GM12891 (cell line): ENCODE results near the gene SPATA16.

Experiments
- PAX5 ChIP-seq: IDR thresholded peaks from 2 replicates; pipeline ENCODE4 v1.6.1; 2011; ENCODE audit warnings: low read length, moderate library complexity, mild to moderate bottlenecking; ENCODE audit not compliant: insufficient read depth, severe bottlenecking
- POLR2A ChIP-seq: IDR thresholded peaks from 2 replicates; pipeline ENCODE4 v1.6.1; 2011; ENCODE audit warnings: low read depth, low read length, control low read depth
- POLR2AphosphoS5 ChIP-seq: IDR thresholded peaks from 2 replicates; pipeline ENCODE4 v1.6.1; 2011; ENCODE audit warnings: low read depth, low read length, control low read depth
- POU2F2 ChIP-seq: IDR thresholded peaks from 2 replicates; pipeline ENCODE4 v1.6.1; 2011; ENCODE audit warnings: low read depth, mild to moderate bottlenecking, control low read depth, low read length, moderate library complexity
- SPI1 ChIP-seq: IDR thresholded peaks from 2 replicates; pipeline ENCODE4 v1.6.1; 2011; ENCODE audit warnings: low read depth, low read length, control low read depth
- TAF1 ChIP-seq: IDR thresholded peaks from 2 replicates; pipeline ENCODE4 v1.6.1; 2011; ENCODE audit warnings: low read depth, low read length, control low read depth

- TF ChIP-seq POLR2AphosphoS5 (no peak), POLR2A (no peak), POU2F2 (no peak), TAF1 (no peak), PAX5 (no peak), SPI1 (no peak)
Observed at GRCh38 chr3:173021547-173022185, 119.4 kb downstream of the SPATA16 start.
